Parathyroid adenoma (tissue), 2 donors: ENCODE measurements around the gene RPS6KA1.

Experiments used
- H2AFZ ChIP-seq: fragments of 300-600 bp; sonication (generic); one replicate; pipeline ENCODE4 v1.7.0; 2017; ENCODE audit warnings: antibody characterized with exemption, mild to moderate bottlenecking
- H3K27ac ChIP-seq: fragments of 300-600 bp; sonication (generic); one replicate; pipeline ENCODE4 v1.7.0; 2017
- H3K27me3 ChIP-seq: fragments of 300-600 bp; sonication (generic); one replicate; pipeline ENCODE4 v1.7.0; 2017; ENCODE audit warnings: low read length; ENCODE audit not compliant: control insufficient read depth, insufficient read depth
- H3K36me3 ChIP-seq: fragments of 300-600 bp; sonication (generic); one replicate; pipeline ENCODE4 v1.7.0; 2017; ENCODE audit warnings: low read length; ENCODE audit not compliant: control insufficient read depth, insufficient read depth
- H3K4me1 ChIP-seq: fragments of 300-600 bp; sonication (generic); one replicate; pipeline ENCODE4 v1.7.0; 2017; ENCODE audit warnings: control low read depth
- H3K4me2 ChIP-seq: fragments of 300-600 bp; sonication (generic); one replicate; pipeline ENCODE4 v1.7.0; 2017; ENCODE audit warnings: low read length
- H3K4me3 ChIP-seq: fragments of 300-600 bp; sonication (generic); one replicate; pipeline ENCODE4 v1.7.0; 2017; ENCODE audit warnings: low read depth, low read length
- H3K79me2 ChIP-seq: fragments of 300-600 bp; sonication (generic); one replicate; pipeline ENCODE4 v1.7.0; 2017; ENCODE audit warnings: control low read depth
- H3K9ac ChIP-seq: fragments of 300-600 bp; sonication (generic); one replicate; pipeline ENCODE4 v1.7.0; 2017; ENCODE audit warnings: mild to moderate bottlenecking
- H3K9me3 ChIP-seq: fragments of 300-600 bp; sonication (generic); one replicate; pipeline ENCODE4 v1.7.0; 2017; ENCODE audit warnings: low read length; ENCODE audit not compliant: control insufficient read depth
- TF ChIP-seq, protein P1 (sequence below): fragments of 300-600 bp; sonication (generic); IDR thresholded peaks from one replicate; pipeline ENCODE4 v1.7.0; 2017; ENCODE audit warnings: antibody characterized with exemption, mild to moderate bottlenecking
- donor health status: primary hyperparathyroidism.

Gene RPS6KA1

DNA sequence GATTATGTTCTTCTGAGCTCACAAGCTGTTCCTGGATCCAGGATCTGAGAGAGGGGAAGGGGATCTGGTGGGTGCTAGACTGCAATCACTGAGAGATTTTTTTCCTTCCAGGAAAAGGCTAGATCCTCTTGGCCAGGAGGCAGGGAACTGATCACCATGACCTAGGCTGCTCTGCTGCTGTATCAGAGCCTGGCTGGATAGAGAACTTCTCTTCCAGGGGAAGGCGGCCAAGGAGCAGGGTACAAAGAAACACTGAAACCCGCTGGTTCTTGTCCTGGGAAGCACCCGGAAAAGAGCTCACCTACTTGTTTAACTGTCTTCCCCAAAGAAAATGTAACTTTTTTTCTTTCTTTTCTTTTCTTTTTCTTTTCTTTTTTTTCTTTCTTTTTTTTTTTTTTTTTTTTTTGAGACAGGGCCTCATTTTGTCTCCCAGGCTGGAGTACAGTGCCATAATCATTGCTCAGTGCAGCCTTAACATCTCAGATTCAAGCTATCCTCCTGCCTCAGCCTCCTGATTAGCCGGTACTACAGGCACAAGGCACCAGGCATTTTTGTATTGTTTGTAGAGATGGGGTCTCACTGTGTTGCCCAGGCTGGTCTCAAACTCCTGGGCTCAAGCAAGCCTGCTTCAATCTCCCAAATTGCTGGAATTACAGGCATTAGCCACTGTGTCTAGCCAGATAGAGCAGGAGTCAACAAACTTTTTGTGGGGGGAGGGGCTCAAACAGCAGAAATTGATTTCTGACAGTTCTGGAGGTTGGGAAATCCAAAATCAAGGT, 12.4 kb upstream of the RPS6KA1 start:
- Histone ChIP-seq H3K27me3 (no peaks in the 10 kb centered on the region), H3K9me3 (no peaks in the 10 kb centered on the region), H3K36me3 (no peaks in the 10 kb centered on the region), H3K9ac (no peak overlapping the region), H3K27ac (no peak overlapping the region), H3K4me3 (no peak overlapping the region), H3K4me1 (no peaks in the 10 kb centered on the region), H2AFZ (no peak overlapping the region), H3K79me2 (no peaks in the 10 kb centered on the region), H3K4me2 (no peak overlapping the region)
- TF ChIP-seq, protein P1, sequence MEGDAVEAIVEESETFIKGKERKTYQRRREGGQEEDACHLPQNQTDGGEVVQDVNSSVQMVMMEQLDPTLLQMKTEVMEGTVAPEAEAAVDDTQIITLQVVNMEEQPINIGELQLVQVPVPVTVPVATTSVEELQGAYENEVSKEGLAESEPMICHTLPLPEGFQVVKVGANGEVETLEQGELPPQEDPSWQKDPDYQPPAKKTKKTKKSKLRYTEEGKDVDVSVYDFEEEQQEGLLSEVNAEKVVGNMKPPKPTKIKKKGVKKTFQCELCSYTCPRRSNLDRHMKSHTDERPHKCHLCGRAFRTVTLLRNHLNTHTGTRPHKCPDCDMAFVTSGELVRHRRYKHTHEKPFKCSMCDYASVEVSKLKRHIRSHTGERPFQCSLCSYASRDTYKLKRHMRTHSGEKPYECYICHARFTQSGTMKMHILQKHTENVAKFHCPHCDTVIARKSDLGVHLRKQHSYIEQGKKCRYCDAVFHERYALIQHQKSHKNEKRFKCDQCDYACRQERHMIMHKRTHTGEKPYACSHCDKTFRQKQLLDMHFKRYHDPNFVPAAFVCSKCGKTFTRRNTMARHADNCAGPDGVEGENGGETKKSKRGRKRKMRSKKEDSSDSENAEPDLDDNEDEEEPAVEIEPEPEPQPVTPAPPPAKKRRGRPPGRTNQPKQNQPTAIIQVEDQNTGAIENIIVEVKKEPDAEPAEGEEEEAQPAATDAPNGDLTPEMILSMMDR = no peak

- Histone ChIP-seq H3K79me2 (no peaks in the 10 kb centered on the region), H3K4me1 (no peaks in the 10 kb centered on the region), H2AFZ (no peak overlapping the region), H3K27ac (no peak overlapping the region), H3K27me3 (no peaks in the 10 kb centered on the region), H3K36me3 (no peaks in the 10 kb centered on the region), H3K9ac (no peak overlapping the region), H3K4me2 (no peak overlapping the region), H3K4me3 (no peak overlapping the region), H3K9me3 (no peaks in the 10 kb centered on the region)
- TF ChIP-seq, protein P1 = no peak
These were observed 11.9 kb upstream of the RPS6KA1 start for GRCh38 chr1:26517766-26518049.

DNA sequence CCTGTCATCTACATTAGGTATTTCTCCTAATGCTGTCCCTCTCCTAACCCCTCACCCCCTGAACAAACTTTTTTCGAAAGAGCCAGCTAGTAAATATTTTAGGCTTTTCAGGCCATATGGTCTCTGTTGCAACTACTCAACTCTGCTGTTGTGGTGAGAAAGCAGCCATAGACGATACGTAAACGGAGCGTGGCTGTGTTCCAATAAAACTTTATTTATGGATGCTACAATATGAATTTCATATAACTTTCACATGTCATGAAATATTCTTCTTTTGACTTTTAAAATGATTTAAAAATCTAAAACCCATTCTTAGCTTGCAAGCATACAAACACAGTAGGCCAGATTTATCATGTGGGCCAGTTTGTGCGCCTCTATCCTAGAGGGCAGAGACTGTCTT, 11.2 kb upstream of the RPS6KA1 start:
- Histone ChIP-seq H3K9me3 (no peaks in the 10 kb centered on the region), H3K27ac (no peak overlapping the region), H3K4me2 (no peak overlapping the region), H2AFZ (no peak overlapping the region), H3K36me3 (no peaks in the 10 kb centered on the region), H3K27me3 (no peaks in the 10 kb centered on the region), H3K4me3 (no peak overlapping the region), H3K4me1 (no peaks in the 10 kb centered on the region), H3K79me2 (no peaks in the 10 kb centered on the region), H3K9ac (no peak overlapping the region)
- TF ChIP-seq, protein P1 = no peak

DNA sequence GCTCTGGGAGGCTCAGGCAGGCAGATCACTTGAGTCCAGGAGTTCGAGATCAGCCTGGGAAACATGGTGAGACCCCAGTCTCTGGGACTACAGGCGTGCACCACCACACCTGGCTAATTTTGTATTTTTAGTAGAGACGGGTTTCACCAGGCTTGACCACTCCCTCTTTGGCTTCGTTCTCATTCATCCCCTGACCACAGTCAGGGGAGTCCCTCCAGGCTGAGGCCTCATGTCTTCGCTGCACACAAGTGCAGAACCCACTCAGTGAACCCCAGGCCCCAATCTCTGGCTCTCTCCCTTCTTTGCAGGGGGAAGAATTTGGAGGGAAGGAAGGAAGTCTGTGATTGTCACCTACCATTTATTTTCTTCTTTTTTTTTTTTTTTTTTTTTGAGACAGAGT, 9.2 kb upstream of the RPS6KA1 start:
- Histone ChIP-seq H3K27me3 (no peaks in the 10 kb centered on the region), H3K9ac (no peak overlapping the region), H2AFZ (no peak overlapping the region), H3K27ac (no peak overlapping the region), H3K9me3 (no peaks in the 10 kb centered on the region), H3K4me2 (no peak overlapping the region), H3K4me3 (no peak overlapping the region), H3K36me3 (no peaks in the 10 kb centered on the region), H3K4me1 (no peaks in the 10 kb centered on the region), H3K79me2 (no peaks in the 10 kb centered on the region)
- TF ChIP-seq, protein P1 = no peak

DNA sequence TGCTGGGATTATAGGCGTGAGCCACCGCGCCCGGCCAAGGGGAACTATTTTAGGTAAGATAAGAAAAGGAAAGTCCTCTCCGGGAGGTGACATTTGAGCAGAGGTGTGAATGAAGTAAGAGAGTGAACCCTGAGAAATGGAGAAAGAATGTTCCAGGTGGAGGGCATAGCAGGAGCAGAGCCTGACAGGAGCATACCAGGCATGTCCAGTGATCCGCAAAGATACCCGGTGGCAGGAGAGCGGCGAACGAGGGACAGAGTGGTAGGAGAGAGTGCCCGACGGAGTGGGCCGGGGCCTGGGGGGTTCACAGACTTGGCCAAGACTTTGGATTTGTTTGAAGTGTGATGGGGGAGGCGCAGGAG, 7.9 kb upstream of the RPS6KA1 start:
- Histone ChIP-seq H3K4me3 (no peak overlapping the region), H3K36me3 (no peaks in the 10 kb centered on the region), H3K79me2 (no peaks in the 10 kb centered on the region), H3K9ac (no peak overlapping the region), H3K9me3 (no peaks in the 10 kb centered on the region), H3K27me3 (no peaks in the 10 kb centered on the region), H3K4me1 (no peaks in the 10 kb centered on the region), H3K4me2 (no peak overlapping the region), H2AFZ (no peak overlapping the region), H3K27ac (no peak overlapping the region)
- TF ChIP-seq, protein P1 = no peak
